Upper lobe of left lung (tissue), 6 donors: Measurements from ENCODE around the gene CD33. TPM values are rescaled to one million over a fixed set of nuclear protein-coding genes. Genes with fewer than 3 reads are reported as not detected.

ENCODE experiments used
- ATAC-seq, 2 donors: fragments of 200-7000 bp; cut with Tn5 transposase; one replicate each; pipeline ENCODE4 v1.9.1; 2022; ENCODE audit warnings: mild to moderate bottlenecking in 2 of 2, moderate library complexity in 2 of 2; ENCODE audit not compliant: low FRiP score in 2 of 2
- DNase-seq, 2 donors: peaks; one replicate each; pipeline ENCODE4 v3.0.0-alpha.2; 2019 to 2020
- H3K27ac ChIP-seq, 4 donors: fragments of 200-600 bp; sonication (generic); one replicate each; pipeline ENCODE4 v1.5.1; 2016 to 2019
- H3K27me3 ChIP-seq, 4 donors: fragments of 200-600 bp; sonication (generic); one replicate each; pipeline ENCODE4 v1.5.1; 2017 to 2019
- H3K36me3 ChIP-seq, 4 donors: fragments of 200-600 bp; sonication (generic); one replicate each; pipeline ENCODE4 v1.5.1; 2016 to 2019
- H3K4me1 ChIP-seq, 4 donors: fragments of 200-600 bp; sonication (generic); one replicate each; pipeline ENCODE4 v1.5.1; 2018 to 2019
- H3K4me3 ChIP-seq, 4 donors: fragments of 200-600 bp; sonication (generic); one replicate each; pipeline ENCODE4 v1.5.1; 2017 to 2019; ENCODE audit warnings: mild to moderate bottlenecking in 2 of 4, moderate library complexity in 1 of 4
- H3K9me3 ChIP-seq, 4 donors: fragments of 200-600 bp; sonication (generic); one replicate each; pipeline ENCODE4 v1.5.1; 2018 to 2019
- EP300 ChIP-seq, 4 donors: sonication (generic); formaldehyde crosslinking; IDR thresholded peaks; one replicate each; pipeline ENCODE4 v1.5.1; 2017; ENCODE audit warnings: antibody characterized with exemption in 4 of 4, control low read depth in 2 of 4
- POLR2A ChIP-seq, 4 donors: fragments of 450-650 bp; IDR thresholded peaks; one replicate each; pipeline ENCODE4 v1.5.1; 2016 to 2017; ENCODE audit warnings: antibody characterized with exemption in 4 of 4, mild to moderate bottlenecking in 2 of 4
- POLR2AphosphoS5 ChIP-seq, 2 donors: sonication (generic); formaldehyde crosslinking; IDR thresholded peaks; one replicate each; pipeline ENCODE4 v1.5.1; 2017; ENCODE audit warnings: antibody characterized with exemption in 2 of 2
- WGBS, 2 donors: methylation state at CpG; one replicate each; pipeline ENCODE4 v1.1.5; 2017 to 2018; 5-methylcytosine and 5-hydroxymethylcytosine counted together
- total RNA-seq, 6 donors: library from RNA; depleted of rRNA in 4 of 6; stranded (reverse); fragments of >200 nt in 4 of 6; gene quantifications; one replicate each; pipeline versions ENCODE4 v1.1.0 to v1.2.1, GENCODE V29; 2016 to 2021
- TF ChIP-seq, protein P1 (sequence below), 6 experiments: fragments of 450-650 bp in 4 of 6; fragments of 200-600 bp in 2 of 6; sonication (generic) in 2 of 6; IDR thresholded peaks; one replicate each; pipeline ENCODE4 v1.5.1; 2016 to 2019; ENCODE audit warnings: antibody characterized with exemption in 6 of 6
- donor health status: DM: no; HTN: no; CAD: no; lungs with moderate emphysema.
- donor health status: DM: no; HTN: yes; CAD: no; lungs with severe emphysema.

CD33 gene
- total RNA-seq, 6 donors from 2014 or later: 8.4 to 32.2 (median 21.6) TPM

DNA sequence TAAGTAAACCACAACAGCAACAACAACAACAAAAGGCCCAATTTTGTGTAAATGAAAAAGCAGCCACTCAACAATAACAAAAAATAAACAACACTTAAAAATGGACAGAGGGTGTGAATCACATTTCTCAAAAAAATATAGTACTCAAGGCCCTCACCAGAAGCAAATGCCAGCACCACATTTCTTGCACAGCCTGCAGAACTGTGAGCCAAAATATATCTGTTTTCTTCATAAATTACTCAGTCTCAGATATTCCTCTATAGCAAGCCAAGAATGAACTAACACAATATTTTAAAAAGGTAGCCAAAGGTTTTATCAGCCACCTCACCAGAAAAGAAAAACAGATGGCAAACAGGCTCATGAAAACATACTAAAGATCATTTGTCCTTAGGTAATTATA is 3.9 kb upstream of the CD33 start:
- Histone ChIP-seq H3K27ac (no peak overlapping the region), H3K9me3 (no peaks in the 10 kb centered on the region), H3K4me3 (no peak overlapping the region), H3K36me3 (no peaks in the 10 kb centered on the region), H3K27me3 (no peaks in the 10 kb centered on the region), H3K4me1 (peaks cover 0 to 2% (median 0%) of the 10 kb centered on the region in 4 donors)
- TF ChIP-seq, protein P1, sequence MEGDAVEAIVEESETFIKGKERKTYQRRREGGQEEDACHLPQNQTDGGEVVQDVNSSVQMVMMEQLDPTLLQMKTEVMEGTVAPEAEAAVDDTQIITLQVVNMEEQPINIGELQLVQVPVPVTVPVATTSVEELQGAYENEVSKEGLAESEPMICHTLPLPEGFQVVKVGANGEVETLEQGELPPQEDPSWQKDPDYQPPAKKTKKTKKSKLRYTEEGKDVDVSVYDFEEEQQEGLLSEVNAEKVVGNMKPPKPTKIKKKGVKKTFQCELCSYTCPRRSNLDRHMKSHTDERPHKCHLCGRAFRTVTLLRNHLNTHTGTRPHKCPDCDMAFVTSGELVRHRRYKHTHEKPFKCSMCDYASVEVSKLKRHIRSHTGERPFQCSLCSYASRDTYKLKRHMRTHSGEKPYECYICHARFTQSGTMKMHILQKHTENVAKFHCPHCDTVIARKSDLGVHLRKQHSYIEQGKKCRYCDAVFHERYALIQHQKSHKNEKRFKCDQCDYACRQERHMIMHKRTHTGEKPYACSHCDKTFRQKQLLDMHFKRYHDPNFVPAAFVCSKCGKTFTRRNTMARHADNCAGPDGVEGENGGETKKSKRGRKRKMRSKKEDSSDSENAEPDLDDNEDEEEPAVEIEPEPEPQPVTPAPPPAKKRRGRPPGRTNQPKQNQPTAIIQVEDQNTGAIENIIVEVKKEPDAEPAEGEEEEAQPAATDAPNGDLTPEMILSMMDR (IDR thresholded peaks at IDR 0.05): no peak
- DNase-seq: no peak
- ATAC-seq: no peak

DNA sequence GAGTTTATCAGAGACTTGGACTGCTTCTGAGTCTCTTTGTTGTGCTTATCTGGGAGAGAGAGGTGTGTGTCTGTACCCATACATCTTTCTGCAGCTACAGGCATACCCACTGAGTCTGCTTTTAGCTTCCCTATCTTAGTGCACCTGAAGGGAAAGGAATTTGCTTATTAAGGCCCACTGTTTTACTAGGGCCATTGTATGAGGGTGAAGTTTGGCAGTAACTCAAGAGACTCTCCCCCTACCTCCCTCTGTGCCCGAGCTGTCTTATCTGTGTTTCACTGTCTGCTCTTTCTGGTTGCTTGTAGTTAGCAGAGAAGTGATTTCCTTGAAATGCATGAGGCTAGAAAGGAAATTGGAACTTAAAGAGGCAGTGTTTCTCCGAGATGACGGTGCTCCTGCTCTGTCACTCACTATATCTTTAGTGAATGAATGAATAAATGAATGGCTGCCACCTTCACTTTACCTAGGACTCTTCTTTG is 678 bp upstream of the CD33 start:
- 30 to 35% methylated on average over 3 of the region's 3 CpGs for WGBS, 2 donors
- H3K9me3 ChIP-seq: no peaks in the 10 kb centered on the region
- DNase-seq (no peak), ATAC-seq (no peak)
- H3K4me1 ChIP-seq: peaks cover 0 to 2% (median 0%) of the 10 kb centered on the region in 4 donors
- no peaks in the 10 kb centered on the region for H3K27me3 ChIP-seq
- no peak overlapping the region for H3K4me3 ChIP-seq
- H3K36me3 ChIP-seq: no peaks in the 10 kb centered on the region
- TF ChIP-seq POLR2A (IDR thresholded peaks at IDR 0.05): no peak
- TF ChIP-seq, protein P1 (IDR thresholded peaks at IDR 0.05): no peak
- TF ChIP-seq EP300 (IDR thresholded peaks at IDR 0.05): no peak
- TF ChIP-seq POLR2AphosphoS5 (IDR thresholded peaks at IDR 0.05): no peak
- H3K27ac ChIP-seq: no peak overlapping the region

DNA sequence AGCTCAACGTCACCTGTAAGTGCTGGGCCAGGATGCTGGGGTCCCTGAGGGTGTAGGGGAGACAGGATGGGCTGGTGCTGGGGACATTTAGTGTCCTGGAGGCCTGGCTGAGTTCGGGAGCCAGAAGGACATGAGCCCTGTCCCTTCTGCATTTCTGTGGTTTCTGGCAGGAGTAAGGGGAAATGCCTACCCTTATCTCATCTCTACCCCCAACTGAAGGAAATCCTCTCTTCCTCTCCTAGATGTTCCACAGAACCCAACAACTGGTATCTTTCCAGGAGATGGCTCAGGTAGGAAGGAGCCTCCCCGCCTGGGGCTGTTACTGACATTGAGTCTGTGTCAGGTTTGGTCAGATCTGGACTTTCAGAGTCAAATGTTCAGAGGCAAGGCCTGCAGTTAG is 1.2 kb downstream of the CD33 start:
- TF ChIP-seq, protein P1 (IDR thresholded peaks at IDR 0.05): no peak
- no peak for TF ChIP-seq POLR2AphosphoS5 (IDR thresholded peaks at IDR 0.05)
- TF ChIP-seq EP300 (IDR thresholded peaks at IDR 0.05): no peak
- TF ChIP-seq POLR2A (IDR thresholded peaks at IDR 0.05): no peak
- no peaks in the 10 kb centered on the region for H3K9me3 ChIP-seq
- no peaks in the 10 kb centered on the region for H3K27me3 ChIP-seq
- H3K4me1 ChIP-seq: peaks cover 0 to 2% (median 0%) of the 10 kb centered on the region in 4 donors
- peak in 1 of 2 donors; percentile 22 for ATAC-seq
- WGBS, 2 donors: 36 to 58% methylated on average over 3 of the region's 3 CpGs
- no peaks in the 10 kb centered on the region for H3K36me3 ChIP-seq
- DNase-seq: no peak
- peak overlapping the region in 2 of 4 donors; percentile 34 to 45 for H3K4me3 ChIP-seq
- peak overlapping the region in 2 of 4 donors; percentile 26 to 54 for H3K27ac ChIP-seq

DNA sequence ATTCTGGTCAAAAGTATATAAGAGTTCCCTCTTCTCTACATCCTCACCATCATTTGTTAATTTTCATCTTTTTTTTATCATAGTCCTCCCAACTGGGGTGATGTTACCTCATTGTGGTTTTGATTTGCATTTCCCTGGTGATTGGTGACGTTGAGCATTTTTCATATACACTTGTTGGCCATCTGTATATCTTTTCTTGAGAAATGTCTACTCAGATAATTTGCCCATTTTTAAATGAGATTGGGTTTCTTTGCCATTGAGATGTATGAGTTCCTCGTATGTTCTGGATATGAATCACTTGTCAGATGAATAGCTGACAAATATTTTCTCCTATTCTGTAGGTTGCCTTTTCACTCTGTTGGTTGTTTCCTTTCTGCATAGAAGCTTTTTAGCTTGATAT is 2.4 kb downstream of the CD33 start:
- DNase-seq (no peak), ATAC-seq (no peak)
- Histone ChIP-seq H3K4me1 (peaks cover 0 to 2% (median 0%) of the 10 kb centered on the region in 4 donors), H3K9me3 (no peaks in the 10 kb centered on the region), H3K27ac (no peak overlapping the region), H3K36me3 (no peaks in the 10 kb centered on the region), H3K27me3 (no peaks in the 10 kb centered on the region), H3K4me3 (no peak overlapping the region)
- TF ChIP-seq, protein P1 (IDR thresholded peaks at IDR 0.05): no peak
- WGBS, 2 donors: 50 to 54% methylated on average over 2 of the region's 2 CpGs

DNA sequence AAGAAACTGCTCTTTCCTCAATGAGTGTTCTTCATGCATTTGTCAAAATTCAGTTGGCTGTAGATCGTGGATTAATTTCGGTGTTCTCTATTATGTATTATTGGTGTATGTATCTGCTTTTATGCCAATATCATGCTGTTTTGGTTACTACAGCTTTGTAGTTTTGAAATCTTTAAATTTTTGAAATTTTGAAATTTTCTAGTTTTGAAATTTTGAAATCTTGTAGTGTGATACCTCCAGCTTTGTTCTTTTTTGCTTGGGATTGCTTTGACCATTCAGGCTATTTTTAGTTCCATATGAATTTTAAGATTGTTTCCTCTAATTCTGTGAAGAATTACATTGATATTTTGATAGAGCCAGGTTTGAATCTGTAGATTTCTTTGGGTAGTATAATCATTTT is 3.1 kb downstream of the CD33 start:
- no peaks in the 10 kb centered on the region for H3K27me3 ChIP-seq
- no peak overlapping the region for H3K27ac ChIP-seq
- 83 to 99% methylated on average over 2 of the region's 2 CpGs for WGBS, 2 donors
- TF ChIP-seq, protein P1 (IDR thresholded peaks at IDR 0.05): no peak
- no peak for TF ChIP-seq POLR2A (IDR thresholded peaks at IDR 0.05)
- no peak for TF ChIP-seq POLR2AphosphoS5 (IDR thresholded peaks at IDR 0.05)
- no peak for TF ChIP-seq EP300 (IDR thresholded peaks at IDR 0.05)
- H3K4me3 ChIP-seq: no peak overlapping the region
- H3K9me3 ChIP-seq: no peaks in the 10 kb centered on the region
- DNase-seq (no peak), ATAC-seq (no peak)
- peaks cover 0 to 2% (median 0%) of the 10 kb centered on the region in 4 donors for H3K4me1 ChIP-seq
- H3K36me3 ChIP-seq: no peaks in the 10 kb centered on the region
